ENCODE measurements around the gene CISH.

Gene CISH

GRCh38 chr3:50612234-50612882 lies 784 bp upstream of the CISH start:
- DNase-seq, result no peak

GRCh38 chr3:50610992-50611463 lies 546 bp downstream of the CISH start:
- DNase-seq, result no peak

GRCh38 chr3:50610181-50610971 lies 1.2 kb downstream of the CISH start:
- DNase-seq, result no peak

GRCh38 chr3:50609763-50610085 lies 1.9 kb downstream of the CISH start:
- DNase-seq, result no peak

- DNase-seq, result no peak
Measured at GRCh38 chr3:50609071-50609762, 2.4 kb downstream of the CISH start.

- DNase-seq, result no peak
Measured at GRCh38 chr3:50608278-50608677, 3.3 kb downstream of the CISH start.

- DNase-seq, result no peak
Measured at GRCh38 chr3:50607271-50608091, 4.1 kb downstream of the CISH start.

GRCh38 chr3:50606596-50606995 lies 5.0 kb downstream of the CISH start:
- DNase-seq, result no peak

- no peak for DNase-seq
Measured at GRCh38 chr3:50605901-50606326, 5.7 kb downstream of the CISH start.

- DNase-seq, result no peak
Measured at GRCh38 chr3:50604628-50605588, 6.7 kb downstream of the CISH start.

- no peak for DNase-seq
Measured at GRCh38 chr3:50604110-50604621, 7.4 kb downstream of the CISH start.

GRCh38 chr3:50603261-50604109 lies 8.1 kb downstream of the CISH start:
- DNase-seq, result no peak

- peak in 1 of 2 experiments; percentile 36 for DNase-seq
Measured at GRCh38 chr3:50602595-50603191, 8.9 kb downstream of the CISH start.

- DNase-seq, result peak; percentile 68 to 92
Measured at GRCh38 chr3:50600841-50601591, 10.6 kb downstream of the CISH start.

- no peak for DNase-seq
Measured at GRCh38 chr3:50600141-50600753, 11.3 kb downstream of the CISH start.

- no peak for DNase-seq
Measured at GRCh38 chr3:50599716-50600118, 11.9 kb downstream of the CISH start.

- DNase-seq, result no peak
Measured at GRCh38 chr3:50599115-50599715, 12.4 kb downstream of the CISH start.

- DNase-seq, result no peak
Measured at GRCh38 chr3:50594253-50594785, 17.3 kb downstream of the CISH start.

All from NCI-H526 (cell line).